ENCODE measurements around the gene CYTL1.

DNA sequence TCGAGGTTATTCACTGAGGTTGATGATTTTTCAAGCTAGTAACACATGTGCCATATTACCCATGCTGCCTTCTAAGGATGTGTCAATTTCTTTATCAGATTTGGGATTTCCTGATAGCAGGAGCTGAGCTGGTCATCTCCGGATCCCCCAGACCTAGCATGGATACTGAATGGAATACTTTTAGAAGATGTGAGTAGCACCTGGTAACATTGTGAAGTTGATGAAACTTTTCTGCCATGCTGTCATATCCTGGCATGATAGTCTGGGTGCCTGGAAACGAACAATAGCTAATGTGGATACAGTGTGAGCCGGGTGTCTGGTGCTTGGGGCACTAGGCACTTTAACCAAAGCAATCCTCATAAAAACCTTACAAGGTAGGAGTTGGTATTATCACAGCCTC, 11.0 kb upstream of the CYTL1 start:
- TF ChIP-seq POLR2AphosphoS5 (IDR thresholded peaks at IDR 0.05) (no peak), POLR2A (IDR thresholded peaks at IDR 0.05) (no peak)
- TF ChIP-seq, protein P1, sequence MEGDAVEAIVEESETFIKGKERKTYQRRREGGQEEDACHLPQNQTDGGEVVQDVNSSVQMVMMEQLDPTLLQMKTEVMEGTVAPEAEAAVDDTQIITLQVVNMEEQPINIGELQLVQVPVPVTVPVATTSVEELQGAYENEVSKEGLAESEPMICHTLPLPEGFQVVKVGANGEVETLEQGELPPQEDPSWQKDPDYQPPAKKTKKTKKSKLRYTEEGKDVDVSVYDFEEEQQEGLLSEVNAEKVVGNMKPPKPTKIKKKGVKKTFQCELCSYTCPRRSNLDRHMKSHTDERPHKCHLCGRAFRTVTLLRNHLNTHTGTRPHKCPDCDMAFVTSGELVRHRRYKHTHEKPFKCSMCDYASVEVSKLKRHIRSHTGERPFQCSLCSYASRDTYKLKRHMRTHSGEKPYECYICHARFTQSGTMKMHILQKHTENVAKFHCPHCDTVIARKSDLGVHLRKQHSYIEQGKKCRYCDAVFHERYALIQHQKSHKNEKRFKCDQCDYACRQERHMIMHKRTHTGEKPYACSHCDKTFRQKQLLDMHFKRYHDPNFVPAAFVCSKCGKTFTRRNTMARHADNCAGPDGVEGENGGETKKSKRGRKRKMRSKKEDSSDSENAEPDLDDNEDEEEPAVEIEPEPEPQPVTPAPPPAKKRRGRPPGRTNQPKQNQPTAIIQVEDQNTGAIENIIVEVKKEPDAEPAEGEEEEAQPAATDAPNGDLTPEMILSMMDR (IDR thresholded peaks at IDR 0.05 in 8 of 11, conservative IDR thresholded peaks at IDR 0.05 in 3 of 11), result no peak
